ENCODE data around the gene RNASEH2A. TPM values are rescaled to one million over a fixed set of nuclear protein-coding genes. Genes with fewer than 3 reads are reported as not detected.
A peak's percentile ranks its signal among the peaks of the same experiment; 100 is the strongest.

The RNASEH2A gene
- total RNA-seq, 1 donor from 2014 or later, result 16.7 TPM

GRCh38 chr19:12833738-12834565 is 27.6 kb downstream of the RNASEH2A start:
- Mint-ChIP-seq H3K4me1 (ENCODE audit: low read depth, unreplicated experiment) (peaks cover 27% of the 10 kb centered on the region), H3K27me3 (ENCODE audit: unreplicated experiment) (peaks cover 28% of the 10 kb centered on the region), H3K27ac (ENCODE audit: unreplicated experiment) (peak overlapping the region; percentile 19), H3K36me3 (ENCODE audit: unreplicated experiment) (no peaks in the 10 kb centered on the region), H3K9me3 (ENCODE audit: unreplicated experiment) (peaks cover 20% of the 10 kb centered on the region), H3K4me3 (ENCODE audit: unreplicated experiment) (peak overlapping the region; percentile 89)
- DNase-seq, result peak; percentile 81
- no peak for TF ChIP-seq CTCF (IDR thresholded peaks at IDR 0.05; ENCODE audit: partially characterized antibody, unreplicated experiment)

GRCh38 chr19:12834566-12834943 is 28.2 kb downstream of the RNASEH2A start, which contains the start of gene RTBDN:
Gene RTBDN, minus strand, starts transcription at chr19:12834579. Its CDS starts 4,600 bp downstream, at chr19:12829979.
- Mint-ChIP-seq H3K27me3 (ENCODE audit: unreplicated experiment) (peaks cover 34% of the 10 kb centered on the region), H3K4me3 (ENCODE audit: unreplicated experiment) (peak within 1 kb of the TSS; percentile 89), H3K27ac (ENCODE audit: unreplicated experiment) (peak within 1 kb of the TSS; percentile 79), H3K36me3 (ENCODE audit: unreplicated experiment) (peaks cover 6% of the 10 kb centered on the region), H3K9me3 (ENCODE audit: unreplicated experiment) (peaks cover 25% of the 10 kb centered on the region), H3K4me1 (ENCODE audit: low read depth, unreplicated experiment) (peaks cover 33% of the 10 kb centered on the region)
- DNase-seq, result peak; percentile 48
- TF ChIP-seq CTCF (IDR thresholded peaks at IDR 0.05; ENCODE audit: partially characterized antibody, unreplicated experiment), result no peak

GRCh38 chr19:12834976-12835757 is 28.8 kb downstream of the RNASEH2A start:
- DNase-seq, result peak; percentile 77
- no peak for TF ChIP-seq CTCF (IDR thresholded peaks at IDR 0.05; ENCODE audit: partially characterized antibody, unreplicated experiment)
- peaks cover 35% of the 10 kb centered on the region for H3K27me3 Mint-ChIP-seq (ENCODE audit: unreplicated experiment)
- peak overlapping the region; percentile 89 for H3K4me3 Mint-ChIP-seq (ENCODE audit: unreplicated experiment)
- peaks cover 25% of the 10 kb centered on the region for H3K9me3 Mint-ChIP-seq (ENCODE audit: unreplicated experiment)
- peaks cover 7% of the 10 kb centered on the region for H3K36me3 Mint-ChIP-seq (ENCODE audit: unreplicated experiment)
- no peak overlapping the region for H3K27ac Mint-ChIP-seq (ENCODE audit: unreplicated experiment)
- H3K4me1 Mint-ChIP-seq (ENCODE audit: low read depth, unreplicated experiment), result peaks cover 38% of the 10 kb centered on the region

- H3K4me1 Mint-ChIP-seq (ENCODE audit: low read depth, unreplicated experiment), result peaks cover 40% of the 10 kb centered on the region
- H3K27me3 Mint-ChIP-seq (ENCODE audit: unreplicated experiment), result peaks cover 39% of the 10 kb centered on the region
These were observed 30.1 kb downstream of the RNASEH2A start for GRCh38 chr19:12836529-12836863.

More at GRCh38 chr19:12836529-12836863, 30.1 kb downstream of the RNASEH2A start:
- no peak for TF ChIP-seq CTCF (IDR thresholded peaks at IDR 0.05; ENCODE audit: partially characterized antibody, unreplicated experiment)
- H3K27ac Mint-ChIP-seq (ENCODE audit: unreplicated experiment), result no peak overlapping the region
- H3K36me3 Mint-ChIP-seq (ENCODE audit: unreplicated experiment), result peaks cover 7% of the 10 kb centered on the region
- no peak for DNase-seq
- peaks cover 32% of the 10 kb centered on the region for H3K9me3 Mint-ChIP-seq (ENCODE audit: unreplicated experiment)
- H3K4me3 Mint-ChIP-seq (ENCODE audit: unreplicated experiment), result peak overlapping the region; percentile 79

Measured in glutamatergic neuron (in vitro differentiated cells).